Naive thymus-derived CD4-positive, alpha-beta T cell (primary cell): ENCODE data around the gene MYH13. TPM values are rescaled to one million over a fixed set of nuclear protein-coding genes. Genes with fewer than 3 reads are reported as not detected.
"Not testable (repeated sequence)": the region's sequence is repeated elsewhere in the genome, so short reads cannot be mapped to it uniquely, and the experiment has no call there.

Experiments
- ATAC-seq: fragments of 150-1000 bp; cut with Tn5 transposase; 2 replicates; pipeline ENCODE4 v1.10.0; 2021; ENCODE audit warnings: mild to moderate bottlenecking, moderate library complexity
- CTCF ChIA-PET: fragments of 350-600 bp; sonication (Branson Sonifier 250); formaldehyde crosslinking; loops from one replicate; lab custom pipeline; 2021; ENCODE audit warnings: antibody characterized with exemption; lab: Charles Lee
- POLR2A ChIA-PET: fragments of 350-600 bp; sonication (Branson Sonifier 250); formaldehyde crosslinking; loops from one replicate; lab custom pipeline; 2021; ENCODE audit warnings: antibody characterized with exemption, inconsistent platforms; lab: Charles Lee
- DNase-seq, 9 donors: peaks; one replicate each; pipeline versions ENCODE4 v3.0.0 to v3.0.0-alpha.2; 2020 to 2022; ENCODE audit warnings: mixed read lengths in 1 of 9
- H3K27ac ChIP-seq: one replicate; pipeline ENCODE4 v1.7.0; 2013; ENCODE audit warnings: mild to moderate bottlenecking, low read depth, low read length, moderate library complexity
- H3K27me3 ChIP-seq, 2 donors: one replicate each; pipeline ENCODE4 v1.7.0; 2013; ENCODE audit warnings: low read length in 2 of 2, mild to moderate bottlenecking in 2 of 2, moderate library complexity in 2 of 2; ENCODE audit not compliant: control insufficient read depth in 2 of 2, insufficient read depth in 2 of 2
- H3K36me3 ChIP-seq, 3 experiments: 1 replicate in 2 of 3; 2 replicates in 1 of 3; pipeline ENCODE4 v1.7.0; 2013; ENCODE audit warnings: low read length in 3 of 3, mild to moderate bottlenecking in 3 of 3, moderate library complexity in 1 of 3; ENCODE audit not compliant: insufficient read depth in 3 of 3, control insufficient read depth in 2 of 3
- H3K4me1 ChIP-seq, 2 donors: one replicate each; pipeline ENCODE4 v1.7.0; 2013; ENCODE audit warnings: low read length in 2 of 2, mild to moderate bottlenecking in 2 of 2, moderate library complexity in 1 of 2; ENCODE audit not compliant: control insufficient read depth in 2 of 2, insufficient read depth in 2 of 2
- H3K4me3 ChIP-seq: 2 replicates; pipeline ENCODE4 v1.7.0; 2013; ENCODE audit warnings: mild to moderate bottlenecking, low read length
- H3K9me3 ChIP-seq, 3 experiments: 1 replicate in 2 of 3; 2 replicates in 1 of 3; pipeline ENCODE4 v1.7.0; 2013; ENCODE audit warnings: low read length in 3 of 3; ENCODE audit not compliant: control insufficient read depth in 2 of 3
- H3K27ac Mint-ChIP-seq, 9 donors: one replicate each; pipeline ENCODE4 v1.8.0; 2020 to 2022; ENCODE audit warnings: mixed read lengths in 9 of 9, mild to moderate bottlenecking in 8 of 9, moderate library complexity in 5 of 9, inconsistent platforms in 2 of 9
- H3K27me3 Mint-ChIP-seq, 5 donors: one replicate each; pipeline ENCODE4 v1.8.0; 2021 to 2022; ENCODE audit warnings: mixed read lengths in 5 of 5, mild to moderate bottlenecking in 1 of 5
- H3K36me3 Mint-ChIP-seq, 5 donors: one replicate each; pipeline ENCODE4 v1.8.0; 2020 to 2022; ENCODE audit warnings: mixed read lengths in 5 of 5, mild to moderate bottlenecking in 3 of 5, inconsistent platforms in 1 of 5
- H3K4me1 Mint-ChIP-seq, 7 donors: one replicate each; pipeline ENCODE4 v1.8.0; 2020 to 2022; ENCODE audit warnings: mixed read lengths in 7 of 7, mild to moderate bottlenecking in 3 of 7, inconsistent platforms in 1 of 7
- H3K4me3 Mint-ChIP-seq, 10 donors: one replicate each; pipeline ENCODE4 v1.8.0; 2020 to 2022; ENCODE audit warnings: mild to moderate bottlenecking in 10 of 10, mixed read lengths in 10 of 10, moderate library complexity in 6 of 10, inconsistent platforms in 2 of 10
- H3K9me3 Mint-ChIP-seq, 11 donors: one replicate each; pipeline ENCODE4 v1.8.0; 2020 to 2022; ENCODE audit warnings: mixed read lengths in 11 of 11, mild to moderate bottlenecking in 4 of 11, inconsistent platforms in 1 of 11, moderate library complexity in 1 of 11
- intact Hi-C, 2 donors: fragments of 100-400 bp; cut with micrococcal nuclease; formaldehyde crosslinking; loops; one replicate each; pipeline ENCODE4 v1.15.1; 2023
- polyA plus RNA-seq, 2 donors: library from polyadenylated mRNA; unstranded; fragments of 300-500 nt; fragmentation: Illumina TruSeq; gene quantifications; one replicate each; pipeline ENCODE4 v1.2.3, GENCODE V29; 2021
- total RNA-seq, 6 experiments: library from RNA in 5 of 6; stranded (reverse) in 5 of 6; gene quantifications; 1 replicate in 5 of 6; 2 replicates in 1 of 6; pipeline ENCODE4 v1.2.3 and lab custom pipeline; 2021 to 2026

Gene MYH13
- total and polyA plus RNA-seq, 7 experiments from 2014 or later: not detected

DNA sequence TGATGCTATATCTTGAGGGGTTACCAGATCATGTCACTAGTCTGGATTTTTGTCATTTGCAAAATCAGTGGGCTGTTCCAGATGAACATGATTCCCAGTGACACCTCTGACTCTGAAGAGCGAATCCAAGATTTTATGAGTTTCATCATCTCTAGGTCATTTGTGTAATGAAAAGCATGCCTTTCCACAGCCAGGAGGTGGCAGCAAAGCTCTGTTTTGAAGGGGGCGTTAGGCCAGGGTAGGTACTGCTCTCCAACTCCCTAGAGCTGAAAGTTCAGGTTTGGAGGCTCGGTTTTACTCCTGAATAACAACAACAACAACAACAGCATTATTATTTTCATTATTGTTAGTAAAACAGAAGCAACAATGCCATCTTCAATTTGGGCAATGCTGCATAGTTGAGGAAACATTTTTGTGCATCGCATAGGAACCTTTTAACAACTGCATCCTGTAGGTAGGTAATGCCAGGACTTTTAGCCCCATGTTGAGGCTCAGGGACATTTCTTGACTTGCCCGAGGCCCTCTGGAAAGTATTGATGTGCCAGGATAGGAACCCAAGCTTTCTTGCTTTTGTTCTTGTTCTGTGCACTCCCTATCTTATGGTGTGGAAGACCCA lies 77.0 kb downstream of the MYH13 start:
- POLR2A ChIA-PET: no interaction called here
- H3K4me3 Mint-ChIP-seq: no peak overlapping the region

GRCh38 chr17:10294180-10294579 lies 78.6 kb downstream of the MYH13 start:
- Histone ChIP-seq H3K27me3 (no peaks in the 10 kb centered on the region), H3K9me3 (no peaks in the 10 kb centered on the region), H3K36me3 (no peaks in the 10 kb centered on the region), H3K27ac (no peak overlapping the region), H3K4me1 (no peaks in the 10 kb centered on the region), H3K4me3 (no peak overlapping the region)
- no peak overlapping the region for H3K27ac Mint-ChIP-seq
- intact Hi-C loops: no loop called here
- no peak for ATAC-seq
- H3K27me3 Mint-ChIP-seq: peaks cover 2 to 39% (median 18%) of the 10 kb centered on the region in 5 donors
- peaks cover 0 to 3% (median 0%) of the 10 kb centered on the region in 5 donors for H3K36me3 Mint-ChIP-seq
- H3K4me1 Mint-ChIP-seq: peaks cover 0 to 8% (median 0%) of the 10 kb centered on the region in 7 donors
- H3K4me3 Mint-ChIP-seq: no peak overlapping the region
- ChIA-PET POLR2A (no interaction called here), CTCF (no interaction called here)
- peaks cover 0 to 2% (median 0%) of the 10 kb centered on the region in 11 donors for H3K9me3 Mint-ChIP-seq
- no peak for DNase-seq

More for the DNA sequence above, 77.0 kb downstream of the MYH13 start:
- peaks cover 0 to 8% (median 0%) of the 10 kb centered on the region in 7 donors for H3K4me1 Mint-ChIP-seq
- Histone ChIP-seq H3K4me3 (no peak overlapping the region), H3K27me3 (no peaks in the 10 kb centered on the region), H3K36me3 (no peaks in the 10 kb centered on the region), H3K4me1 (no peaks in the 10 kb centered on the region), H3K9me3 (no peaks in the 10 kb centered on the region), H3K27ac (no peak overlapping the region)
- intact Hi-C loops: no loop called here
- CTCF ChIA-PET: no interaction called here
- peaks cover 0 to 2% (median 0%) of the 10 kb centered on the region in 11 donors for H3K9me3 Mint-ChIP-seq
- H3K27me3 Mint-ChIP-seq: peaks cover 0 to 22% (median 9%) of the 10 kb centered on the region in 5 donors
- ATAC-seq (peak; percentile 51), DNase-seq (peak in 1 of 9 donors; percentile 6)
- no peak overlapping the region for H3K27ac Mint-ChIP-seq
- H3K36me3 Mint-ChIP-seq: no peaks in the 10 kb centered on the region

DNA sequence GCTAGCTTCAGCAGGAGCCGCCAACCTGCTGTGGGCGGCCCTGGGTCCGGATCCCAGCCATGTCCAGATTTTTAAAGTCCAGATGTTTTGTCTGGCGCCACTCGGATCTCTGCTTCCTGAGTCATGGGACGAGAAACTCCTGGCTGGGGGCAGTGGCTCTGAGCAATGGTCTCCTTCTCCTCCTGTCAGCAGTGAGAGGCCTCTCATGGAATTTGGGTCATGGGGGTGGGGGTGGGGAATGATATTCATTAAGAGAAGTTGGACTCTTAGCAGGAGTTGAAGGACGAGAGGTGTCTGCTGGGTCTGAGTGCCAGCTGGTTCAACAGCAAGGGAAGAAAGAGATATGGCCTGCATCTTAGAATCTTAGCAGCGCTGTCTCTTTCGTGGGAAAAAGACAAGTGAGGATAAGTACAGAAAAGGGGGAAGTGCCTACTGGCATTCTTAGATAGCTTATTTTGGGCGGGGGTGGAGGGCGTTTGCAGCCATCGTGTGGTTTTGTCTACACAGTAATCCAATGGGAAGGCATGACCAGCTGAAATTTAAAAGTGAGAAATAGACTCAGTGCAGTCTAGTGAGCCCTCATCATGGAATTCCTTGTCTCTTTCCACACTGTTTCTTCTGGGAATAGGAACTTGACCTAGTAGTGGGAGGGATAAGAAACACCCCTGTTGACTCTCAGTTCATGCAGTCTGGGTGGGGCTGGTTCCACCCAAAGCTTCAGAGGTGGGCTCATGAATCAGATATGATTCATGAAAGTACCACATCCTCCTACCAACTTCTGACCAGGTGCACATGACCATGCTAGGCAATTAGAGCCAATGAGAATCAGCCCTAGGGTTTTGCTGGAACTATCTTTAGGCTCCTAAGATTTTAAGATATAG lies 80.5 kb downstream of the MYH13 start:
- peak; percentile 49 for ATAC-seq
- peaks cover 0 to 8% (median 0%) of the 10 kb centered on the region in 7 donors for H3K4me1 Mint-ChIP-seq
- Histone ChIP-seq H3K4me3 (no peak overlapping the region), H3K27me3 (no peaks in the 10 kb centered on the region), H3K36me3 (no peaks in the 10 kb centered on the region), H3K4me1 (no peaks in the 10 kb centered on the region), H3K27ac (no peak overlapping the region), H3K9me3 (no peaks in the 10 kb centered on the region)
- H3K36me3 Mint-ChIP-seq: peaks cover 0 to 6% (median 0%) of the 10 kb centered on the region in 5 donors
- no peak overlapping the region for H3K4me3 Mint-ChIP-seq
- H3K9me3 Mint-ChIP-seq: peaks cover 0 to 2% (median 0%) of the 10 kb centered on the region in 11 donors
- peaks cover 5 to 55% (median 22%) of the 10 kb centered on the region in 5 donors for H3K27me3 Mint-ChIP-seq
- ChIA-PET POLR2A (no interaction called here), CTCF (no interaction called here)
- intact Hi-C loops: no loop called here
- DNase-seq: no peak
- no peak overlapping the region for H3K27ac Mint-ChIP-seq

DNA sequence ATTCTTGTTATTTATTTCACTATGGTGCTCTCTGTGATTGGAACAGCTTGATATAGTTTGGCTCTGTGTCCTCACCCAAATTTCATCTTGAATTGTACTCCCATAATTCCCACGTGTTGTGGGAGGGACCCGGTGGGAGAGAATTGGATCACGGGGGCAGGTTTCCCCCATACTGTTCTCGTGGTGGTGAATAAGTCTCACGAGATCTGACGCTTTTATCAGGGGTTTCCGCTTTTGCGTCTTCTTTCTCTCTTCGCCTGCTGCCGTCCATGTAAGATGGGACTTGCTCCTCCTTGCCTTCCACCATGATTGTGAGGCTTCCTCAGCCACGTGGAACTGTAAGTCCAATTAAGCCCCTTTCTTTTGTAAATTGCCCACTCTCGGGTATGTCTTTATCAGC lies 81.2 kb downstream of the MYH13 start:
- H3K4me3 ChIP-seq, H3K27ac ChIP-seq, DNase-seq, CTCF ChIA-PET, H3K9me3 Mint-ChIP-seq, H3K27ac Mint-ChIP-seq, H3K4me1 Mint-ChIP-seq, H3K4me3 Mint-ChIP-seq, intact Hi-C loops, POLR2A ChIA-PET, H3K4me1 ChIP-seq, ATAC-seq, H3K36me3 ChIP-seq, H3K36me3 Mint-ChIP-seq, H3K9me3 ChIP-seq, H3K27me3 ChIP-seq: not testable (repeated sequence)
- peaks cover 5 to 55% (median 25%) of the 10 kb centered on the region in 5 donors for H3K27me3 Mint-ChIP-seq

DNA sequence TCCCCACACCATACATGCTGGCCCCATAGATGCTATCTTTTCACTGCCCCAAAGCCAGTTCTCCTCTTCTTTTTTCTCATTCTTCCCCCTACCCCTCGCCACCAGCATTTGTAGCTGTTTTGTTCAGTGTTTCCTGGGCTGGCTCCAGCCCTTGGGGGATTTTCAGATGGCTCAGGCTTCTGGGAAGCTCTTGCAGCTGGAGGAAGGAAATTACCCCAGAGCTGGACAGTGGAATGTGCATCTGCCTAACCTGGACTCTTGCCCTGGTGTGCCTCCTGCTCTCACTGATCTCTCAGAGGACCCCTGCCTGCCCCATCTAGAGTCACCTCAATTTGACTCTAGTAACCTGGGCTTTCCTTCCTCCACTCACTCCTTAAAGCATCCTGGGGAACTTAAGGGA lies 82.8 kb downstream of the MYH13 start:
- intact Hi-C loops: no loop called here
- Histone ChIP-seq H3K4me3 (no peak overlapping the region), H3K27ac (no peak overlapping the region), H3K27me3 (no peaks in the 10 kb centered on the region), H3K9me3 (no peaks in the 10 kb centered on the region), H3K36me3 (no peaks in the 10 kb centered on the region), H3K4me1 (no peaks in the 10 kb centered on the region)
- peaks cover 0 to 2% (median 0%) of the 10 kb centered on the region in 11 donors for H3K9me3 Mint-ChIP-seq
- DNase-seq (no peak), ATAC-seq (no peak)
- H3K36me3 Mint-ChIP-seq: peaks cover 0 to 6% (median 0%) of the 10 kb centered on the region in 5 donors
- no peak overlapping the region for H3K4me3 Mint-ChIP-seq
- no peak overlapping the region for H3K27ac Mint-ChIP-seq
- peaks cover 5 to 54% (median 25%) of the 10 kb centered on the region in 5 donors for H3K27me3 Mint-ChIP-seq
- peaks cover 0 to 8% (median 0%) of the 10 kb centered on the region in 7 donors for H3K4me1 Mint-ChIP-seq
- POLR2A ChIA-PET: no interaction called here
- CTCF ChIA-PET: no interaction called here

DNA sequence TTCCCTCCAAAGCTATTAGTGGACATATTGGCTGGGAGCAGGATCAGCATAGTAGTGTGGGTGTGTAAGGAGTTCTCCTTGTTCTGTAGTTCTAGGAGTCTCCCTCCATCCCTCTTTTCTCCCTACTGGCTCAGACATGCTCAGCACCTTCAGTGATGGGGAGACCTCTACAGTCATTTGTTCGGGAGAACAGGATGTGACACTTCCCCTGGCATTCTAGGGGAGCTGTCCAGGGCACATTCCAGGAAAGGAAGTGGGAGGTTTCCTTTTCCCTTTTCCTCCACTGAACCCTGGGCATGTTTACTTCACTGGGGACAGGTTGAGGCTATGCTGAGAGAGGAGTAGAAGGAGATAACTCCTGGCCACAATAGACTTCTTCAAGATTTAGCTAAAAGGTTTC lies 86.5 kb downstream of the MYH13 start:
- Mint-ChIP-seq H3K36me3 (peaks cover 0 to 6% (median 0%) of the 10 kb centered on the region in 5 donors), H3K4me1 (no peaks in the 10 kb centered on the region), H3K4me3 (no peak overlapping the region), H3K27me3 (peaks cover 5 to 32% (median 19%) of the 10 kb centered on the region in 5 donors), H3K27ac (no peak overlapping the region), H3K9me3 (peaks cover 0 to 2% (median 0%) of the 10 kb centered on the region in 11 donors)
- Histone ChIP-seq H3K9me3 (no peaks in the 10 kb centered on the region), H3K4me3 (no peak overlapping the region), H3K36me3 (no peaks in the 10 kb centered on the region), H3K27me3 (no peaks in the 10 kb centered on the region), H3K4me1 (no peaks in the 10 kb centered on the region), H3K27ac (no peak overlapping the region)
- ChIA-PET POLR2A (no interaction called here), CTCF (no interaction called here)
- DNase-seq: no peak
- ATAC-seq: no peak
- intact Hi-C loops: no loop called here
